SK-N-SH (cell line): ENCODE measurements around the gene USP6. TPM values are rescaled to one million over a fixed set of nuclear protein-coding genes. Genes with fewer than 3 reads are reported as not detected.

Experiments used
- CTCF ChIA-PET: fragments of 300-600, 350-600 bp; formaldehyde crosslinking; extraction: SDS; loops from one replicate; lab custom pipeline; 2021; lab: Yijun Ruan, JAX
- POLR2A ChIA-PET: fragments of 350-600 bp; sonication (Branson Sonifier 250); formaldehyde crosslinking; extraction: SDS; loops from one replicate; lab custom pipeline; 2020; ENCODE audit warnings: antibody characterized with exemption, inconsistent platforms; lab: Yijun Ruan, JAX
- DNase-seq: peaks from one replicate; pipeline ENCODE4 v3.0.0; 2012
- H2AFZ ChIP-seq: fragments of 200-600 bp; sonication (generic); 2 replicates; pipeline ENCODE4 v1.8.1; 2016; ENCODE audit warnings: antibody characterized with exemption, mild to moderate bottlenecking, low read depth
- H3F3A ChIP-seq: fragments of 200-600 bp; sonication (generic); replicated peaks from 2 replicates; pipeline ENCODE3; 2016; ENCODE audit warnings: antibody characterized with exemption, mild to moderate bottlenecking; ENCODE audit not compliant: insufficient read depth
- H3K27ac ChIP-seq, 2 experiments: fragments of 200-500 bp in 1 of 2; fragments of 200-600 bp in 1 of 2; sonication (Bioruptor generic) in 1 of 2; sonication (generic), shearing (Covaris generic) in 1 of 2; 2 replicates each; pipeline versions ENCODE4 v1.5.1 to v1.6.1; 2014 to 2016; ENCODE audit warnings: low read depth in 2 of 2, inconsistent platforms in 1 of 2, low read length in 1 of 2, mild to moderate bottlenecking in 1 of 2, mixed read lengths in 1 of 2
- H3K27me3 ChIP-seq: fragments of 200-600 bp; sonication (generic), shearing (Covaris generic); 2 replicates; pipeline ENCODE4 v1.6.1; 2016; ENCODE audit warnings: mixed run types; ENCODE audit not compliant: insufficient read depth
- H3K36me3 ChIP-seq, 2 experiments: fragments of 200-500 bp in 1 of 2; fragments of 200-600 bp in 1 of 2; sonication (Bioruptor generic) in 1 of 2; sonication (generic) in 1 of 2; replicated peaks in 1 of 2; 2 replicates each; pipeline versions ENCODE3 to v1.5.1; 2014 to 2016; ENCODE audit warnings: low read length in 1 of 2, mild to moderate bottlenecking in 1 of 2; ENCODE audit not compliant: insufficient read depth in 2 of 2, control insufficient read depth in 1 of 2
- H3K4me1 ChIP-seq, 2 experiments: fragments of 200-500 bp in 1 of 2; fragments of 200-600 bp in 1 of 2; sonication (Bioruptor generic) in 1 of 2; sonication (generic), shearing (Covaris generic) in 1 of 2; 2 replicates each; pipeline versions ENCODE4 v1.5.1 to v1.6.1; 2014 to 2016; ENCODE audit warnings: low read depth in 1 of 2, low read length in 1 of 2, mixed run types in 1 of 2; ENCODE audit not compliant: insufficient read depth in 2 of 2, control insufficient read depth in 1 of 2
- H3K4me2 ChIP-seq: fragments of 200-600 bp; sonication (generic), shearing (Covaris generic); 2 replicates; pipeline ENCODE4 v1.6.1; 2017; ENCODE audit warnings: mixed run types
- H3K4me3 ChIP-seq, 2 experiments: fragments of 200-500 bp in 1 of 2; fragments of 200-600 bp in 1 of 2; sonication (Bioruptor generic) in 1 of 2; sonication (generic), shearing (Covaris generic) in 1 of 2; 2 replicates each; pipeline versions ENCODE4 v1.5.1 to v1.8.1; 2014 to 2016; ENCODE audit warnings: low read depth in 2 of 2, inconsistent platforms in 1 of 2, low read length in 1 of 2, mild to moderate bottlenecking in 1 of 2, mixed read lengths in 1 of 2, moderate library complexity in 1 of 2
- H3K79me2 ChIP-seq: fragments of 200-600 bp; sonication (generic); 2 replicates; pipeline ENCODE4 v1.8.1; 2017; ENCODE audit warnings: mild to moderate bottlenecking; ENCODE audit not compliant: insufficient read depth
- H3K9ac ChIP-seq: fragments of 200-600 bp; sonication (generic); 2 replicates; pipeline ENCODE4 v1.6.1; 2017; ENCODE audit warnings: mixed run types
- H3K9me2 ChIP-seq: fragments of 200-600 bp; sonication (generic); 2 replicates; pipeline ENCODE4 v1.6.1; 2017; ENCODE audit warnings: mixed run types
- H3K9me3 ChIP-seq: fragments of 200-600 bp; sonication (generic); 2 replicates; pipeline ENCODE4 v1.6.1; 2017; ENCODE audit warnings: mixed run types, mild to moderate bottlenecking, moderate library complexity
- H4K20me1 ChIP-seq: fragments of 200-600 bp; sonication (generic); 2 replicates; pipeline ENCODE4 v1.6.1; 2017; ENCODE audit warnings: mild to moderate bottlenecking, mixed run types; ENCODE audit not compliant: insufficient read depth
- CHD2 ChIP-seq: fragments of 150-350 bp; IDR thresholded peaks from 2 replicates; pipeline ENCODE4 v1.6.1; 2018; ENCODE audit warnings: low read length; ENCODE audit not compliant: partially characterized antibody
- EP300 ChIP-seq, 2 experiments: IDR thresholded peaks; 2 replicates each; pipeline versions ENCODE4 v1.4.0 to v1.6.1; 2012; ENCODE audit warnings: borderline replicate concordance in 1 of 2, low read depth in 1 of 2, low read length in 1 of 2
- EZH2phosphoT487 ChIP-seq: fragments of 200-600 bp; sonication (generic); IDR thresholded peaks from 2 replicates; pipeline ENCODE4 v1.6.1; 2017; ENCODE audit warnings: low read depth, mixed run types, mild to moderate bottlenecking, antibody characterized with exemption, moderate library complexity, borderline replicate concordance
- FOSL2 ChIP-seq: IDR thresholded peaks from 2 replicates; pipeline ENCODE4 v1.4.0; 2012; ENCODE audit warnings: low read depth, mild to moderate bottlenecking, moderate library complexity, borderline replicate concordance
- FOXJ3 ChIP-seq: sonication (generic); formaldehyde crosslinking; IDR thresholded peaks from 2 replicates; pipeline ENCODE4 v1.5.1; 2020; ENCODE audit warnings: mild to moderate bottlenecking, missing genetic modification reagents
- FOXM1 ChIP-seq: IDR thresholded peaks from 2 replicates; pipeline ENCODE4 v1.4.0; 2012; ENCODE audit warnings: low read depth, mild to moderate bottlenecking
- JUND ChIP-seq: IDR thresholded peaks from 2 replicates; pipeline ENCODE4 v1.4.0; 2012
- NFIC ChIP-seq: IDR thresholded peaks from 2 replicates; pipeline ENCODE4 v1.4.0; 2012; ENCODE audit warnings: borderline replicate concordance
- NRF1 ChIP-seq: IDR thresholded peaks from 2 replicates; pipeline ENCODE4 v1.6.1; 2012; ENCODE audit warnings: low read depth, mild to moderate bottlenecking, low read length
- POLR2AphosphoS5 ChIP-seq: IDR thresholded peaks from 2 replicates; pipeline ENCODE4 v1.6.1; 2012; ENCODE audit warnings: low read depth, low read length
- RCOR1 ChIP-seq: fragments of 150-350 bp; IDR thresholded peaks from 2 replicates; pipeline ENCODE4 v1.6.1; 2017; ENCODE audit warnings: antibody characterized with exemption, low read length
- RXRA ChIP-seq: IDR thresholded peaks from 2 replicates; pipeline ENCODE4 v1.4.0; 2012; ENCODE audit warnings: low read depth, mild to moderate bottlenecking, borderline replicate concordance
- SIN3A ChIP-seq: IDR thresholded peaks from 2 replicates; pipeline ENCODE4 v1.6.1; 2012; ENCODE audit warnings: low read depth, mild to moderate bottlenecking, low read length, moderate library complexity, borderline replicate concordance
- TAF1 ChIP-seq: IDR thresholded peaks from 2 replicates; pipeline ENCODE4 v1.6.1; 2012; ENCODE audit warnings: low read depth, mild to moderate bottlenecking, low read length, moderate library complexity, borderline replicate concordance
- TCF12 ChIP-seq: IDR thresholded peaks from 2 replicates; pipeline ENCODE4 v1.4.0; 2012
- TEAD4 ChIP-seq: IDR thresholded peaks from 2 replicates; pipeline ENCODE4 v1.4.0; 2012; ENCODE audit warnings: mild to moderate bottlenecking, borderline replicate concordance; ENCODE audit not compliant: insufficient read depth
- WGBS: methylation state at CpG from one replicate; pipeline ENCODE4 v1.1.6; 2017; ENCODE audit warnings: low lambda C conversion rate; 5-methylcytosine and 5-hydroxymethylcytosine counted together
- polyA plus RNA-seq, 3 experiments: library from polyadenylated mRNA; depleted of rRNA; stranded (reverse); fragments of >200 nt; gene quantifications; 2 replicates each; pipeline ENCODE4 v1.2.3, GENCODE V29; 2012
- TF ChIP-seq, protein P1 (sequence below): IDR thresholded peaks from 2 replicates; pipeline ENCODE4 v1.4.0; 2012; ENCODE audit warnings: low read depth, borderline replicate concordance
- TF ChIP-seq, protein P2 (sequence below): fragments of 150-350 bp; IDR thresholded peaks from 2 replicates; pipeline ENCODE4 v1.6.1; 2016; ENCODE audit warnings: mild to moderate bottlenecking, low read depth, low read length
- TF ChIP-seq, protein P3 (sequence below): IDR thresholded peaks from 2 replicates; pipeline ENCODE4 v1.6.1; 2012; ENCODE audit warnings: mild to moderate bottlenecking, low read depth, low read length, moderate library complexity
- TF ChIP-seq, protein P4 (sequence below): fragments of 150-350 bp; IDR thresholded peaks from 2 replicates; pipeline ENCODE4 v1.6.1; 2017; ENCODE audit warnings: antibody characterized with exemption, low read length, low read depth, borderline replicate concordance

The USP6 gene
- polyA plus RNA-seq, 1 of the 3 experiments (the other 2 are of a cell fraction): not detected

DNA sequence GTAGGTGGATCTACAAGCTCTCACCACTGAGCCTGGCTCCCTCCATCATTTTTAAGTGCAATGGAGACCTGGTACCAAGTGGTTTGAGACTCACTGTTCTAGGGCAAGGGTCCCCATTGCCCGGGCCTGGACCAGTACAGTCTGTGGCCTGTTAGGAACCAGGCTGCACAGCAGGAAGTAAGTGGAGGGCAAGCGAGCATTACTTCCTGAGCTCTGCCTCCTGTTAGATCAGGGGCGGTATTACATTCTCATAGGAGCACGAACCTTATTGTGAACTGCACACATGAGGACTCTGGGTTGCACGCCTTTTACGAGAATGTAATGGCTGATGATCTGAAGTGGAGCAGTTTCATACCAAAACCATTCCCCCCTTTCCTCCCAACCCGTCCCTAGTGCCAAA is 82.6 kb downstream of the USP6 start:
- POLR2A ChIA-PET: interaction anchor here (0.6 kb wide), 1 partner anchor 231 kb away, joined by 4 read pairs; the partner anchor contains the start of gene SPAG7
- CTCF ChIA-PET: no interaction called here
- H3K79me2 ChIP-seq: no peaks in the 10 kb centered on the region
- H2AFZ ChIP-seq: no peak overlapping the region
- no peak overlapping the region for H3K27ac ChIP-seq
- peaks cover 3% of the 10 kb centered on the region for H3F3A ChIP-seq
- no peak overlapping the region for H3K9ac ChIP-seq
- H3K4me1 ChIP-seq: no peaks in the 10 kb centered on the region
- no peaks in the 10 kb centered on the region for H3K27me3 ChIP-seq
- H3K36me3 ChIP-seq: no peaks in the 10 kb centered on the region
- no peaks in the 10 kb centered on the region for H3K9me2 ChIP-seq
- no peak overlapping the region for H3K4me3 ChIP-seq
- 91% methylated on average over 7 of the region's 7 CpGs for WGBS
- H3K9me3 ChIP-seq: no peaks in the 10 kb centered on the region
- H3K4me2 ChIP-seq: no peak overlapping the region
- DNase-seq: no peak
- TF ChIP-seq RXRA: no peak
- no peak for TF ChIP-seq TEAD4
- no peak for TF ChIP-seq NRF1
- TF ChIP-seq, protein P1, sequence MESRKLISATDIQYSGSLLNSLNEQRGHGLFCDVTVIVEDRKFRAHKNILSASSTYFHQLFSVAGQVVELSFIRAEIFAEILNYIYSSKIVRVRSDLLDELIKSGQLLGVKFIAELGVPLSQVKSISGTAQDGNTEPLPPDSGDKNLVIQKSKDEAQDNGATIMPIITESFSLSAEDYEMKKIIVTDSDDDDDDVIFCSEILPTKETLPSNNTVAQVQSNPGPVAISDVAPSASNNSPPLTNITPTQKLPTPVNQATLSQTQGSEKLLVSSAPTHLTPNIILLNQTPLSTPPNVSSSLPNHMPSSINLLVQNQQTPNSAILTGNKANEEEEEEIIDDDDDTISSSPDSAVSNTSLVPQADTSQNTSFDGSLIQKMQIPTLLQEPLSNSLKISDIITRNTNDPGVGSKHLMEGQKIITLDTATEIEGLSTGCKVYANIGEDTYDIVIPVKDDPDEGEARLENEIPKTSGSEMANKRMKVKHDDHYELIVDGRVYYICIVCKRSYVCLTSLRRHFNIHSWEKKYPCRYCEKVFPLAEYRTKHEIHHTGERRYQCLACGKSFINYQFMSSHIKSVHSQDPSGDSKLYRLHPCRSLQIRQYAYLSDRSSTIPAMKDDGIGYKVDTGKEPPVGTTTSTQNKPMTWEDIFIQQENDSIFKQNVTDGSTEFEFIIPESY: no peak
- TF ChIP-seq, protein P2, sequence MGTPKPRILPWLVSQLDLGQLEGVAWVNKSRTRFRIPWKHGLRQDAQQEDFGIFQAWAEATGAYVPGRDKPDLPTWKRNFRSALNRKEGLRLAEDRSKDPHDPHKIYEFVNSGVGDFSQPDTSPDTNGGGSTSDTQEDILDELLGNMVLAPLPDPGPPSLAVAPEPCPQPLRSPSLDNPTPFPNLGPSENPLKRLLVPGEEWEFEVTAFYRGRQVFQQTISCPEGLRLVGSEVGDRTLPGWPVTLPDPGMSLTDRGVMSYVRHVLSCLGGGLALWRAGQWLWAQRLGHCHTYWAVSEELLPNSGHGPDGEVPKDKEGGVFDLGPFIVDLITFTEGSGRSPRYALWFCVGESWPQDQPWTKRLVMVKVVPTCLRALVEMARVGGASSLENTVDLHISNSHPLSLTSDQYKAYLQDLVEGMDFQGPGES: no peak
- TF ChIP-seq, protein P3, sequence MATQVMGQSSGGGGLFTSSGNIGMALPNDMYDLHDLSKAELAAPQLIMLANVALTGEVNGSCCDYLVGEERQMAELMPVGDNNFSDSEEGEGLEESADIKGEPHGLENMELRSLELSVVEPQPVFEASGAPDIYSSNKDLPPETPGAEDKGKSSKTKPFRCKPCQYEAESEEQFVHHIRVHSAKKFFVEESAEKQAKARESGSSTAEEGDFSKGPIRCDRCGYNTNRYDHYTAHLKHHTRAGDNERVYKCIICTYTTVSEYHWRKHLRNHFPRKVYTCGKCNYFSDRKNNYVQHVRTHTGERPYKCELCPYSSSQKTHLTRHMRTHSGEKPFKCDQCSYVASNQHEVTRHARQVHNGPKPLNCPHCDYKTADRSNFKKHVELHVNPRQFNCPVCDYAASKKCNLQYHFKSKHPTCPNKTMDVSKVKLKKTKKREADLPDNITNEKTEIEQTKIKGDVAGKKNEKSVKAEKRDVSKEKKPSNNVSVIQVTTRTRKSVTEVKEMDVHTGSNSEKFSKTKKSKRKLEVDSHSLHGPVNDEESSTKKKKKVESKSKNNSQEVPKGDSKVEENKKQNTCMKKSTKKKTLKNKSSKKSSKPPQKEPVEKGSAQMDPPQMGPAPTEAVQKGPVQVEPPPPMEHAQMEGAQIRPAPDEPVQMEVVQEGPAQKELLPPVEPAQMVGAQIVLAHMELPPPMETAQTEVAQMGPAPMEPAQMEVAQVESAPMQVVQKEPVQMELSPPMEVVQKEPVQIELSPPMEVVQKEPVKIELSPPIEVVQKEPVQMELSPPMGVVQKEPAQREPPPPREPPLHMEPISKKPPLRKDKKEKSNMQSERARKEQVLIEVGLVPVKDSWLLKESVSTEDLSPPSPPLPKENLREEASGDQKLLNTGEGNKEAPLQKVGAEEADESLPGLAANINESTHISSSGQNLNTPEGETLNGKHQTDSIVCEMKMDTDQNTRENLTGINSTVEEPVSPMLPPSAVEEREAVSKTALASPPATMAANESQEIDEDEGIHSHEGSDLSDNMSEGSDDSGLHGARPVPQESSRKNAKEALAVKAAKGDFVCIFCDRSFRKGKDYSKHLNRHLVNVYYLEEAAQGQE: no peak
- TF ChIP-seq JUND: no peak
- TF ChIP-seq TAF1: no peak
- TF ChIP-seq CHD2: no peak
- no peak for TF ChIP-seq TCF12
- TF ChIP-seq FOSL2: no peak
- no peak for TF ChIP-seq SIN3A
- TF ChIP-seq FOXM1: no peak
- no peak for TF ChIP-seq FOXJ3 (CRISPR knock-in tag)
- TF ChIP-seq EZH2phosphoT487: no peak
- TF ChIP-seq NFIC: no peak
- no peak for TF ChIP-seq EP300 (IDR thresholded peaks at IDR 0.05; ENCODE audit: borderline replicate concordance in 1 of 2, low read depth in 1 of 2, low read length in 1 of 2)
- TF ChIP-seq, protein P4, sequence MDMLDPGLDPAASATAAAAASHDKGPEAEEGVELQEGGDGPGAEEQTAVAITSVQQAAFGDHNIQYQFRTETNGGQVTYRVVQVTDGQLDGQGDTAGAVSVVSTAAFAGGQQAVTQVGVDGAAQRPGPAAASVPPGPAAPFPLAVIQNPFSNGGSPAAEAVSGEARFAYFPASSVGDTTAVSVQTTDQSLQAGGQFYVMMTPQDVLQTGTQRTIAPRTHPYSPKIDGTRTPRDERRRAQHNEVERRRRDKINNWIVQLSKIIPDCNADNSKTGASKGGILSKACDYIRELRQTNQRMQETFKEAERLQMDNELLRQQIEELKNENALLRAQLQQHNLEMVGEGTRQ: no peak
- TF ChIP-seq RCOR1: no peak
- no peak for TF ChIP-seq POLR2AphosphoS5
- H4K20me1 ChIP-seq: no peaks in the 10 kb centered on the region
